HepG2 (cell line): ENCODE measurements around the gene PARD3. TPM values are rescaled to one million over a fixed set of nuclear protein-coding genes. Genes with fewer than 3 reads are reported as not detected.

ENCODE experiments used
- ATAC-seq: fragments of 200-7000 bp; cut with Tn5 transposase; 3 replicates; pipeline ENCODE4 v1.9.1; 2020; ENCODE audit warnings: mild to moderate bottlenecking, moderate library complexity
- BruUV-seq: library from RNA; stranded (reverse); fragments of 400-500 nt; replicated peaks from 2 replicates; lab custom pipeline; 2021; lab: Mats Ljungman, UMichigan
- CTCF ChIA-PET: fragments of 300-600 bp; formaldehyde crosslinking; extraction: SDS; loops from one replicate; lab custom pipeline; 2021; ENCODE audit warnings: low total read pairs, inconsistent platforms, low intra/inter-chr PET ratio; lab: Yijun Ruan, JAX
- POLR2A ChIA-PET: fragments of 350-600 bp; sonication (Branson Sonifier 250); formaldehyde crosslinking; loops from one replicate; lab custom pipeline; 2020; ENCODE audit warnings: antibody characterized with exemption, inconsistent platforms; lab: Yijun Ruan, JAX
- DNase-seq: peaks from one replicate; pipeline ENCODE4 v3.0.0-alpha.2; 2015; ENCODE audit warnings: low spot score
- FAIRE-seq: peaks from 3 replicates; lab custom pipeline; 2011; peaks lifted over from hg19 to GRCh38; lab: Jason Lieb, UNC
- H2AFZ ChIP-seq: one replicate; pipeline ENCODE4 v1.6.1; 2011; ENCODE audit warnings: low read length, inconsistent platforms
- H3K27ac ChIP-seq: fragments of 300-600 bp; 3 replicates; pipeline ENCODE4 v1.8.0; 2011; ENCODE audit warnings: mixed run types, mild to moderate bottlenecking, mixed read lengths, low read length, inconsistent platforms; ENCODE audit not compliant: insufficient read depth; ENCODE audit errors: extremely low read length
- H3K27me3 ChIP-seq, 2 experiments: fragments of 200-600 bp in 1 of 2; 2 replicates in 1 of 2; 3 replicates in 1 of 2; pipeline versions ENCODE4 v1.6.0 to v1.8.0; 2011; ENCODE audit warnings: low read length in 2 of 2, mild to moderate bottlenecking in 2 of 2, moderate library complexity in 2 of 2, inconsistent platforms in 1 of 2; ENCODE audit not compliant: insufficient read depth in 2 of 2, control insufficient read depth in 1 of 2
- H3K36me3 ChIP-seq, 2 experiments: fragments of 200-600 bp in 1 of 2; replicated peaks in 1 of 2; 2 replicates in 1 of 2; 3 replicates in 1 of 2; pipeline versions ENCODE4 v1.5.1 to v1.8.0; 2011; ENCODE audit warnings: low read length in 2 of 2, inconsistent platforms in 1 of 2; ENCODE audit not compliant: insufficient read depth in 2 of 2, control insufficient read depth in 1 of 2
- H3K4me1 ChIP-seq: 2 replicates; pipeline ENCODE4 v1.5.1; 2012; ENCODE audit warnings: low read length, inconsistent platforms; ENCODE audit not compliant: insufficient read depth
- H3K4me2 ChIP-seq: 2 replicates; pipeline ENCODE4 v1.6.0; 2011; ENCODE audit warnings: low read depth, low read length, inconsistent platforms
- H3K4me3 ChIP-seq, 3 experiments: fragments of 200-600 bp in 1 of 3; sonication (generic), shearing (Covaris generic) in 1 of 3; replicated peaks in 1 of 3; 2 replicates each; pipeline ENCODE4 v1.5.1; 2011 to 2016; ENCODE audit warnings: low read length in 3 of 3, inconsistent platforms in 2 of 3, low read depth in 2 of 3, mild to moderate bottlenecking in 2 of 3, control low read depth in 1 of 3, mixed read lengths in 1 of 3; ENCODE audit not compliant: insufficient read depth in 1 of 3
- H3K79me2 ChIP-seq: one replicate; pipeline ENCODE4 v1.6.1; 2011; ENCODE audit warnings: low read length, inconsistent platforms; ENCODE audit not compliant: insufficient read depth
- H3K9ac ChIP-seq: 2 replicates; pipeline ENCODE4 v1.6.0; 2011; ENCODE audit warnings: mild to moderate bottlenecking, low read depth, low read length, inconsistent platforms; ENCODE audit not compliant: insufficient read depth
- H3K9me3 ChIP-seq: 2 replicates; pipeline ENCODE4 v1.5.1; 2012; ENCODE audit warnings: mild to moderate bottlenecking, low read length
- H4K20me1 ChIP-seq: 2 replicates; pipeline ENCODE4 v1.6.0; 2011; ENCODE audit warnings: inconsistent platforms, mild to moderate bottlenecking, low read length, moderate library complexity; ENCODE audit not compliant: insufficient read depth
- GABPB1 ChIP-seq: IDR thresholded peaks from 2 replicates; pipeline ENCODE4 v1.6.1; 2016; ENCODE audit warnings: mild to moderate bottlenecking, missing genetic modification reagents, moderate library complexity, missing compliant biosample characterization
- PLRG1 ChIP-seq: fragments of 450-650 bp; conservative IDR thresholded peaks from 2 replicates; pipeline ENCODE4 v1.6.1; 2016
- POLR2G ChIP-seq: fragments of 200-400 bp; formaldehyde crosslinking; IDR thresholded peaks from 2 replicates; pipeline ENCODE4 v1.6.1; 2018; ENCODE audit warnings: mild to moderate bottlenecking, low read depth, low read length, moderate library complexity
- RAD21 ChIP-seq: fragments of 450-650 bp; formaldehyde crosslinking; IDR thresholded peaks from 2 replicates; pipeline ENCODE4 v1.5.0; 2020; ENCODE audit warnings: mild to moderate bottlenecking
- SALL2 ChIP-seq: sonication (generic); formaldehyde crosslinking; IDR thresholded peaks from 2 replicates; pipeline ENCODE4 v1.8.1; 2023; ENCODE audit warnings: mild to moderate bottlenecking, missing genetic modification reagents, inconsistent platforms
- TBX3 ChIP-seq: fragments of 450-650 bp; IDR thresholded peaks from 2 replicates; pipeline ENCODE4 v1.6.1; 2017; ENCODE audit warnings: antibody characterized with exemption, mild to moderate bottlenecking, inconsistent platforms, borderline replicate concordance
- YEATS4 ChIP-seq: sonication (generic); formaldehyde crosslinking; IDR thresholded peaks from 2 replicates; pipeline ENCODE4 v1.4.0; 2020; ENCODE audit warnings: missing genetic modification reagents, borderline replicate concordance
- ZNF546 ChIP-seq: sonication (generic); formaldehyde crosslinking; conservative IDR thresholded peaks from 2 replicates; pipeline ENCODE4 v1.8.1; 2023; ENCODE audit warnings: mild to moderate bottlenecking, missing genetic modification reagents
- ZNF615 ChIP-seq: sonication (generic); formaldehyde crosslinking; IDR thresholded peaks from 2 replicates; pipeline ENCODE4 v1.5.0; 2020; ENCODE audit warnings: mild to moderate bottlenecking, missing genetic modification reagents, borderline replicate concordance
- ZNF780A ChIP-seq: sonication (generic); formaldehyde crosslinking; IDR thresholded peaks from 2 replicates; pipeline ENCODE4 v1.8.0; 2022; ENCODE audit warnings: mild to moderate bottlenecking, missing genetic modification reagents, moderate library complexity
- ZNF839 ChIP-seq: sonication (generic); formaldehyde crosslinking; IDR thresholded peaks from 2 replicates; pipeline ENCODE4 v1.4.0; 2020; ENCODE audit warnings: missing genetic modification reagents, mild to moderate bottlenecking, borderline replicate concordance
- WGBS: methylation state at CpG from one replicate; pipeline ENCODE4 v1.1.6; 2017; ENCODE audit warnings: low lambda C conversion rate; 5-methylcytosine and 5-hydroxymethylcytosine counted together
- in situ Hi-C: cut with HindIII; loops from 2 replicates; pipeline ENCODE4 v1.10.0; 2017; ENCODE audit warnings: low pct_unique_long_range_greater_than_20kb; ENCODE audit not compliant: extremely low pct_ligation_motif_present
- intact Hi-C: fragments of 100-400 bp; cut with micrococcal nuclease; formaldehyde crosslinking; loops from one replicate; pipeline ENCODE4 v1.10.0; 2022; ENCODE audit not compliant: unreplicated experiment
- polyA plus RNA-seq, 8 experiments: library from polyadenylated mRNA; depleted of rRNA in 3 of 8; stranded (reverse) in 7 of 8; unstranded in 1 of 8; fragments of >200 nt; fragmentation: Illumina TruSeq in 4 of 8; extraction: Trizol in 4 of 8; gene quantifications; 2 replicates each; pipeline versions ENCODE4 v1.2.1 to v1.2.3, GENCODE V29; 2011 to 2016; ENCODE audit warnings: low read depth in 4 of 8, missing spikeins in 1 of 8, mixed read lengths in 1 of 8; ENCODE audit not compliant: insufficient read depth in 1 of 8
- total RNA-seq, 5 experiments: library from RNA; depleted of rRNA; stranded (reverse); fragments of >200 nt; fragmentation: Illumina TruSeq; extraction: Trizol; gene quantifications; 2 replicates each; pipeline ENCODE4 v1.2.3, GENCODE V29; 2016; ENCODE audit warnings: low read depth in 1 of 5
- TF ChIP-seq, protein P1 (sequence below): IDR thresholded peaks from 2 replicates; pipeline ENCODE4 v1.6.1; 2016; ENCODE audit warnings: low read depth, missing genetic modification reagents, missing compliant biosample characterization
- TF ChIP-seq, protein P2 (sequence below): IDR thresholded peaks from 2 replicates; pipeline ENCODE4 v1.4.0; 2020; ENCODE audit warnings: mild to moderate bottlenecking, missing genetic modification reagents
- TF ChIP-seq, protein P3 (sequence below): sonication (generic); formaldehyde crosslinking; IDR thresholded peaks from 2 replicates; pipeline ENCODE4 v1.5.0; 2020; ENCODE audit warnings: mild to moderate bottlenecking, missing genetic modification reagents

Gene PARD3
- total and polyA plus RNA-seq, 2 of the 13 experiments (the other 11 are each of a cell fraction or from before 2014, with no cell fraction given), result 40.9 to 60.0 TPM

DNA sequence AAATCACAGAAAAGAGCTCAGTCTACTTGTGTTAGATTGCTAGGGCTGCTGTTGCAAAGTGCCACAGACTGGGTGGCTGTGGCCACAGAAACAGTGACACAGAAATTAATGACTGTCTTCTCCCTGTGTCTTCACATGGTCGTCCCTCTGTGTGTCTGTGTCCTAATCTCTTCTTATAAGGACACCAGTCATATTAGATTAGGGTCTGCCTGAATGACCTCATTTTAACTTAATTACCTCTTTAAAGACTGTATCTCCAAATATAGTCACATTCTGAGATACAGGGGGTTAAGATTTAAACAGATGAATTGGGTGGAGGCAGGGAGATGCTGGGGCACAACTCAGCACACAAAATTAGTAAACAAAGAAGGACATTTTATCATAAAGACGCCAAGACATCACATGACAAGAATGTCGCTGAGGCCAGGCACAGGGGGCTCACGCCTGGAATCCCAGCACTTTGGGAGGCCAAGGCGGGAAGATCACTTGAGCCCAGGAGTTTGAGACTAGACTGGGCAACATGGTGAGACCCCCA, 23.3 kb upstream of the PARD3 start:
- Histone ChIP-seq H3K4me3 (no peak overlapping the region), H4K20me1 (no peaks in the 10 kb centered on the region), H3K4me1 (peaks cover 19% of the 10 kb centered on the region), H3K9ac (no peak overlapping the region), H3K27ac (no peak overlapping the region), H2AFZ (no peak overlapping the region), H3K79me2 (no peaks in the 10 kb centered on the region), H3K27me3 (no peaks in the 10 kb centered on the region; a peak in 3 of 5 replicates), H3K36me3 (no peaks in the 10 kb centered on the region), H3K9me3 (no peaks in the 10 kb centered on the region), H3K4me2 (no peak overlapping the region; the same call in 1 of the 2 replicates)
- no peak for DNase-seq
- no peak for ATAC-seq
- intact Hi-C loops (loop anchor here (10.0 kb wide), 1 partner anchor 146 kb away; no protein-coding TSS in a partner anchor), in situ Hi-C loops (no loop called here)
- CTCF ChIA-PET, result no interaction called here
- POLR2A ChIA-PET, result no interaction called here
- no TSS peak for BruUV-seq
- WGBS, result 51% methylated on average over 5 of the region's 5 CpGs
- FAIRE-seq, result no peak
- TF ChIP-seq, protein P1, sequence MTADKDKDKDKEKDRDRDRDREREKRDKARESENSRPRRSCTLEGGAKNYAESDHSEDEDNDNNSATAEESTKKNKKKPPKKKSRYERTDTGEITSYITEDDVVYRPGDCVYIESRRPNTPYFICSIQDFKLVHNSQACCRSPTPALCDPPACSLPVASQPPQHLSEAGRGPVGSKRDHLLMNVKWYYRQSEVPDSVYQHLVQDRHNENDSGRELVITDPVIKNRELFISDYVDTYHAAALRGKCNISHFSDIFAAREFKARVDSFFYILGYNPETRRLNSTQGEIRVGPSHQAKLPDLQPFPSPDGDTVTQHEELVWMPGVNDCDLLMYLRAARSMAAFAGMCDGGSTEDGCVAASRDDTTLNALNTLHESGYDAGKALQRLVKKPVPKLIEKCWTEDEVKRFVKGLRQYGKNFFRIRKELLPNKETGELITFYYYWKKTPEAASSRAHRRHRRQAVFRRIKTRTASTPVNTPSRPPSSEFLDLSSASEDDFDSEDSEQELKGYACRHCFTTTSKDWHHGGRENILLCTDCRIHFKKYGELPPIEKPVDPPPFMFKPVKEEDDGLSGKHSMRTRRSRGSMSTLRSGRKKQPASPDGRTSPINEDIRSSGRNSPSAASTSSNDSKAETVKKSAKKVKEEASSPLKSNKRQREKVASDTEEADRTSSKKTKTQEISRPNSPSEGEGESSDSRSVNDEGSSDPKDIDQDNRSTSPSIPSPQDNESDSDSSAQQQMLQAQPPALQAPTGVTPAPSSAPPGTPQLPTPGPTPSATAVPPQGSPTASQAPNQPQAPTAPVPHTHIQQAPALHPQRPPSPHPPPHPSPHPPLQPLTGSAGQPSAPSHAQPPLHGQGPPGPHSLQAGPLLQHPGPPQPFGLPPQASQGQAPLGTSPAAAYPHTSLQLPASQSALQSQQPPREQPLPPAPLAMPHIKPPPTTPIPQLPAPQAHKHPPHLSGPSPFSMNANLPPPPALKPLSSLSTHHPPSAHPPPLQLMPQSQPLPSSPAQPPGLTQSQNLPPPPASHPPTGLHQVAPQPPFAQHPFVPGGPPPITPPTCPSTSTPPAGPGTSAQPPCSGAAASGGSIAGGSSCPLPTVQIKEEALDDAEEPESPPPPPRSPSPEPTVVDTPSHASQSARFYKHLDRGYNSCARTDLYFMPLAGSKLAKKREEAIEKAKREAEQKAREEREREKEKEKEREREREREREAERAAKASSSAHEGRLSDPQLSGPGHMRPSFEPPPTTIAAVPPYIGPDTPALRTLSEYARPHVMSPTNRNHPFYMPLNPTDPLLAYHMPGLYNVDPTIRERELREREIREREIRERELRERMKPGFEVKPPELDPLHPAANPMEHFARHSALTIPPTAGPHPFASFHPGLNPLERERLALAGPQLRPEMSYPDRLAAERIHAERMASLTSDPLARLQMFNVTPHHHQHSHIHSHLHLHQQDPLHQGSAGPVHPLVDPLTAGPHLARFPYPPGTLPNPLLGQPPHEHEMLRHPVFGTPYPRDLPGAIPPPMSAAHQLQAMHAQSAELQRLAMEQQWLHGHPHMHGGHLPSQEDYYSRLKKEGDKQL (CRISPR knock-in tag), result no peak
- TF ChIP-seq PLRG1, result no peak
- no peak for TF ChIP-seq ZNF839 (CRISPR knock-in tag)
- no peak for TF ChIP-seq RAD21 (CRISPR knock-in tag)
- TF ChIP-seq GABPB1 (CRISPR knock-in tag), result no peak
- TF ChIP-seq, protein P2, sequence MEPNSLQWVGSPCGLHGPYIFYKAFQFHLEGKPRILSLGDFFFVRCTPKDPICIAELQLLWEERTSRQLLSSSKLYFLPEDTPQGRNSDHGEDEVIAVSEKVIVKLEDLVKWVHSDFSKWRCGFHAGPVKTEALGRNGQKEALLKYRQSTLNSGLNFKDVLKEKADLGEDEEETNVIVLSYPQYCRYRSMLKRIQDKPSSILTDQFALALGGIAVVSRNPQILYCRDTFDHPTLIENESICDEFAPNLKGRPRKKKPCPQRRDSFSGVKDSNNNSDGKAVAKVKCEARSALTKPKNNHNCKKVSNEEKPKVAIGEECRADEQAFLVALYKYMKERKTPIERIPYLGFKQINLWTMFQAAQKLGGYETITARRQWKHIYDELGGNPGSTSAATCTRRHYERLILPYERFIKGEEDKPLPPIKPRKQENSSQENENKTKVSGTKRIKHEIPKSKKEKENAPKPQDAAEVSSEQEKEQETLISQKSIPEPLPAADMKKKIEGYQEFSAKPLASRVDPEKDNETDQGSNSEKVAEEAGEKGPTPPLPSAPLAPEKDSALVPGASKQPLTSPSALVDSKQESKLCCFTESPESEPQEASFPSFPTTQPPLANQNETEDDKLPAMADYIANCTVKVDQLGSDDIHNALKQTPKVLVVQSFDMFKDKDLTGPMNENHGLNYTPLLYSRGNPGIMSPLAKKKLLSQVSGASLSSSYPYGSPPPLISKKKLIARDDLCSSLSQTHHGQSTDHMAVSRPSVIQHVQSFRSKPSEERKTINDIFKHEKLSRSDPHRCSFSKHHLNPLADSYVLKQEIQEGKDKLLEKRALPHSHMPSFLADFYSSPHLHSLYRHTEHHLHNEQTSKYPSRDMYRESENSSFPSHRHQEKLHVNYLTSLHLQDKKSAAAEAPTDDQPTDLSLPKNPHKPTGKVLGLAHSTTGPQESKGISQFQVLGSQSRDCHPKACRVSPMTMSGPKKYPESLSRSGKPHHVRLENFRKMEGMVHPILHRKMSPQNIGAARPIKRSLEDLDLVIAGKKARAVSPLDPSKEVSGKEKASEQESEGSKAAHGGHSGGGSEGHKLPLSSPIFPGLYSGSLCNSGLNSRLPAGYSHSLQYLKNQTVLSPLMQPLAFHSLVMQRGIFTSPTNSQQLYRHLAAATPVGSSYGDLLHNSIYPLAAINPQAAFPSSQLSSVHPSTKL, result no peak
- no peak for TF ChIP-seq ZNF780A (CRISPR knock-in tag)
- TF ChIP-seq ZNF615 (CRISPR knock-in tag), result no peak
- TF ChIP-seq YEATS4 (CRISPR knock-in tag), result no peak
- TF ChIP-seq, protein P3, sequence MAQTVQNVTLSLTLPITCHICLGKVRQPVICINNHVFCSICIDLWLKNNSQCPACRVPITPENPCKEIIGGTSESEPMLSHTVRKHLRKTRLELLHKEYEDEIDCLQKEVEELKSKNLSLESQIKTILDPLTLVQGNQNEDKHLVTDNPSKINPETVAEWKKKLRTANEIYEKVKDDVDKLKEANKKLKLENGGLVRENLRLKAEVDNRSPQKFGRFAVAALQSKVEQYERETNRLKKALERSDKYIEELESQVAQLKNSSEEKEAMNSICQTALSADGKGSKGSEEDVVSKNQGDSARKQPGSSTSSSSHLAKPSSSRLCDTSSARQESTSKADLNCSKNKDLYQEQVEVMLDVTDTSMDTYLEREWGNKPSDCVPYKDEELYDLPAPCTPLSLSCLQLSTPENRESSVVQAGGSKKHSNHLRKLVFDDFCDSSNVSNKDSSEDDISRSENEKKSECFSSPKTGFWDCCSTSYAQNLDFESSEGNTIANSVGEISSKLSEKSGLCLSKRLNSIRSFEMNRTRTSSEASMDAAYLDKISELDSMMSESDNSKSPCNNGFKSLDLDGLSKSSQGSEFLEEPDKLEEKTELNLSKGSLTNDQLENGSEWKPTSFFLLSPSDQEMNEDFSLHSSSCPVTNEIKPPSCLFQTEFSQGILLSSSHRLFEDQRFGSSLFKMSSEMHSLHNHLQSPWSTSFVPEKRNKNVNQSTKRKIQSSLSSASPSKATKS (CRISPR knock-in tag), result no peak
- no peak for TF ChIP-seq POLR2G
- TF ChIP-seq ZNF546 (CRISPR knock-in tag), result no peak
- TF ChIP-seq SALL2 (CRISPR knock-in tag), result no peak
- no peak for TF ChIP-seq TBX3
